ENCODE data around the gene PTCH1.

DNA sequence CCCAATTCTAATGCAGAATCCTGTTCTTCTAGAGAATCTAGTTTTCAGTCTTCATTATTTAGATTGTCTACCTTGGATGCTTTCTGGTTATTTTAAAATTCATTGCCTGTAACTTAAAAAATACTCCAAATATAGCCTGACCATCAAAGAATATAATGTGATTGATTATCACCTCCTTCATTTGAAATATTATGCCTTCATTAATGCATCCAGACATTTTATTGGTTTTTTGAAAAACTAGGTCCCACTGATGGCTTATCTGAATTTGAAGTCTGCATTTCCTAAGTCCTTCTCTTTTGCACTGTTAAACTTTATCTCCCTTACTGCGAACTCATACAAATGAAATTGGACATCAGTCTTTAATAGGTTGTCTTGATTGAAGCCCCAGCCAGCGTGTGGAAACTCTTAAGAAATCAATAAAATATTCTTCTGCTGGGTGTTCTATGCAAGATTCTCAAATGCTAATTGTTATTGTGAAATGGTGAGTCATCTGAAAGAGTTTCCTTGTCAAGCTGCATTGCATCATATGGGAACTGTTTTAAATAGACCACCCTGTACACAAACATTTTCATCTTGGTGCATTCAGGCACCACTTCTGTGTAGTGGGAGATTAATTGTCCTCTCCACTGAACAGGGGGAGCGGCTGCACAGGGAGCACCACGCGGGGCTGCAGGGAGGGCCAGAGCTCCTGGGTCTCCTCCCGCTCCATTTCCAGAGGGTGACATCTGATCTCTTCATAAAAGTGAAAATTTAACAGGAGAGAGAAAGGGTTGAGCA, 106.9 kb downstream of the PTCH1 start:
- TF ChIP-seq CTCF (IDR thresholded peaks at IDR 0.05) (no peak), EZH2 (IDR thresholded peaks at IDR 0.05; ENCODE audit: borderline replicate concordance, insufficient read depth, low read depth, low read length, poor library complexity, severe bottlenecking) (no peak)

Data from B cell (primary cell).